ENCODE data around the gene NFX1. TPM values are rescaled to one million over a fixed set of nuclear protein-coding genes. Genes with fewer than 3 reads are reported as not detected.
"Not testable (repeated sequence)": the region's sequence is repeated elsewhere in the genome, so short reads cannot be mapped to it uniquely, and the experiment has no call there.

The NFX1 gene
- total and polyA plus RNA-seq, 4 experiments from 2014 or later = 21.2 to 64.7 (median 54.3) TPM

DNA sequence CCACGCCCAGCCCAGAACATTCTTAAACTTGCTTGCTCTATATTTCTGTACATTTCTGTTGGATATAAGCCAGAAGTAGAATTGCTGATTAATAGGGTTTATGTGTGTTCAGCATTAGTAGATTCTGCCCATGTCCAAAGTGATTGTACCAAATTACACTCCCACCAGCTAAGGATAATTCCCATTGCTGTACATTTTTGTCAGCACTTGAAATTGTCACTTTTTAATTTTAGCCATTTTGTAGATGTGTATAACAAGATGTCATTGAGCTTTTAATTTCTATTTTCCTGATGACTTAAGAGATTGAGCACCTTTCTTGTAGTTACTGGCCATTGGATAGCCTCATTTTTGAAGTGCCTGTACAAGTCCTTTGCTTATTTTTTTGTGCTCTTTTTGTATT is 65.6 kb downstream of the NFX1 start:
- Mint-ChIP-seq H3K4me3 (no peak overlapping the region), H3K27me3 (no peaks in the 10 kb centered on the region), H3K27ac (no peak overlapping the region), H3K36me3 (peaks cover 35 to 51% of the 10 kb centered on the region in 2 donors), H3K9me3 (no peaks in the 10 kb centered on the region), H3K4me1 (peaks cover 0 to 3% (median 0%) of the 10 kb centered on the region in 4 donors)
- no peak overlapping the region for H3K27ac ChIP-seq (ENCODE audit: low read depth, low read length)
- intact Hi-C loops (cut with micrococcal nuclease) = no loop called here
- H3K9me3 ChIP-seq (ENCODE audit: control insufficient read depth in 1 of 2, low read length in 2 of 2) = no peaks in the 10 kb centered on the region
- H3K4me1 ChIP-seq (ENCODE audit: insufficient read depth, low read length) = no peaks in the 10 kb centered on the region
- POLR2A ChIA-PET (ENCODE audit: partially characterized antibody) = no interaction called here
- no peak for DNase-seq
- H3K36me3 ChIP-seq (ENCODE audit: insufficient read depth, low read length) = no peaks in the 10 kb centered on the region
- no peak overlapping the region for H3K4me3 ChIP-seq (ENCODE audit: low read length in 2 of 2)
- no peaks in the 10 kb centered on the region for H3K27me3 ChIP-seq (ENCODE audit: insufficient read depth, low read length)
- CTCF ChIA-PET (ENCODE audit: partially characterized antibody) = no interaction called here

DNA sequence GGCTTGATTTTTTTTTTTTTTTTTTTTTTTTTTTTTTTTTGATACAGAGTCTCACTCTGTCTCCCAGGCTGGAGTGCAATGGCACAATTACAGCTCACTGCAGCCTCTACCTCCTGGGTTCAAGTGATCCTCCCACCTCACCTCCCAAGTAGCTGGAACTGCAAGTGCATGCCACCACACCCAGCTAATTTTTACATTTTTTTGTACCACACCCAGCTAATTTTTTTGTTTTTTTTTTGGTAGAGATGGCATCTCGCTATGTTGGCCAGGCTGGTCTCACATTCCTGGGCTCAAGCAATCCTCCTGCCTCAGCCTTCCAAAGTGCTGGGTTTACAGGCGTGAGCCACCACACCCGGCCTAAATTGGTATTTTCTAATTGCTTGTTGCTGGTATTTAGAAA is 68.3 kb downstream of the NFX1 start:
- intact Hi-C loops (cut with micrococcal nuclease); POLR2A ChIA-PET (ENCODE audit: partially characterized antibody); H3K27ac Mint-ChIP-seq; H3K4me3 Mint-ChIP-seq; H3K27me3 Mint-ChIP-seq; H3K27ac ChIP-seq (ENCODE audit: low read depth, low read length); H3K9me3 ChIP-seq (ENCODE audit: control insufficient read depth in 1 of 2, low read length in 2 of 2); H3K9me3 Mint-ChIP-seq; H3K4me3 ChIP-seq (ENCODE audit: low read length in 2 of 2); H3K27me3 ChIP-seq (ENCODE audit: insufficient read depth, low read length); H3K36me3 ChIP-seq (ENCODE audit: insufficient read depth, low read length); H3K4me1 ChIP-seq (ENCODE audit: insufficient read depth, low read length); H3K4me1 Mint-ChIP-seq; DNase-seq: not testable (repeated sequence)
- CTCF ChIA-PET (ENCODE audit: partially characterized antibody) = interaction anchor here (1.3 kb wide), 1 partner anchor 16 kb away, joined by 4 read pairs; no protein-coding TSS in a partner anchor
- peaks cover 41 to 44% of the 10 kb centered on the region in 2 donors for H3K36me3 Mint-ChIP-seq

DNA sequence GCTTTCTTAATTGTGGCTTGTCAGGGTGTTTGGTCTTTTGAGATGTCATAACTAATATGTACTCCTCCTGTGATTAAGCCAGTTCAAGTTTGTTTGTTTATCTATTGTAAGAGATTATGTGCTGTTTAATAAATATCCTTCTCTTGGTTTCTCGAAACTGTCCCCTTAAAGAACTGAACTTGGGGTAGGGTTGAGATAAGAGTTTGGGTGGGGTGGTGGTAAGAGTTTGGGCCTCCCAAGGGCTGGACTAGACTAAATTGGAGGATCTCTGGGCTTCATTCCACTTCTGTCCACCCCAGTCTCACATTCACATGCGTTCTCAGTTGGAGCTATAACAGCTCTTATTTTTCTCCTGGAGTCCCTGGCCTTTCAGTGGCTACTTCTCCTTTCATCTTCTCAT is 73.8 kb downstream of the NFX1 start:
- Mint-ChIP-seq H3K9me3 (no peaks in the 10 kb centered on the region), H3K36me3 (peaks cover 39 to 57% of the 10 kb centered on the region in 2 donors), H3K27ac (peak overlapping the region in 2 of 7 donors; percentile 9 to 51), H3K4me3 (no peak overlapping the region), H3K27me3 (no peaks in the 10 kb centered on the region), H3K4me1 (no peaks in the 10 kb centered on the region)
- intact Hi-C loops (cut with micrococcal nuclease) = no loop called here
- no peaks in the 10 kb centered on the region for H3K27me3 ChIP-seq (ENCODE audit: insufficient read depth, low read length)
- CTCF ChIA-PET (ENCODE audit: partially characterized antibody) = interaction anchor here (2.8 kb wide), 1 partner anchor 10 kb away, joined by 20 read pairs; no protein-coding TSS in a partner anchor
- H3K36me3 ChIP-seq (ENCODE audit: insufficient read depth, low read length) = peaks cover 40% of the 10 kb centered on the region
- POLR2A ChIA-PET (ENCODE audit: partially characterized antibody) = no interaction called here
- no peaks in the 10 kb centered on the region for H3K9me3 ChIP-seq (ENCODE audit: control insufficient read depth in 1 of 2, low read length in 2 of 2)
- no peak for DNase-seq
- no peak overlapping the region for H3K4me3 ChIP-seq (ENCODE audit: low read length in 2 of 2)
- H3K4me1 ChIP-seq (ENCODE audit: insufficient read depth, low read length) = no peaks in the 10 kb centered on the region
- no peak overlapping the region for H3K27ac ChIP-seq (ENCODE audit: low read depth, low read length)

DNA sequence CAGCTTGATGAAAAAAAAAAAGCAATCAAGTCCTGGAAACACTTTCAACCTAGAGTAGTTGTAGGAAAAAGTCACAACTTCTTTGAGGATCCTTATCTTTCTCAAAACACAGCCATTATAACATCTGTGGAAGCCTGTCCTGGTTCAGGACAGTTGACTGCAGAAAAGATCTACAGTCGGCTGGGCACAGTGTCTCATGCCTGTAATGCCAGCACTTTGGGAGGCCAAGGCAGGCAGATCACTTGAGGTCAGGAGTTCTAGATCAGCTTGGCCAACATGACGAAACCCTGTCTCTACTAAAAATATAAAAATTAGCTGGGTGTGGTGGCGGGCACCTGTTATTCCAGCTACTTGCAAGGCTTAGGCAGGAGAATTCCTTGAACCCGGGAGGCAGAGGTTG is 74.5 kb downstream of the NFX1 start:
- H3K36me3 ChIP-seq (ENCODE audit: insufficient read depth, low read length) = peaks cover 41% of the 10 kb centered on the region
- H3K27ac Mint-ChIP-seq; intact Hi-C loops (cut with micrococcal nuclease); H3K4me1 ChIP-seq (ENCODE audit: insufficient read depth, low read length); H3K9me3 Mint-ChIP-seq; H3K27me3 Mint-ChIP-seq; H3K4me3 ChIP-seq (ENCODE audit: low read length in 2 of 2); H3K27ac ChIP-seq (ENCODE audit: low read depth, low read length); H3K4me3 Mint-ChIP-seq; H3K4me1 Mint-ChIP-seq; DNase-seq; H3K9me3 ChIP-seq (ENCODE audit: control insufficient read depth in 1 of 2, low read length in 2 of 2); H3K27me3 ChIP-seq (ENCODE audit: insufficient read depth, low read length): not testable (repeated sequence)
- H3K36me3 Mint-ChIP-seq = peaks cover 43 to 61% of the 10 kb centered on the region in 2 donors
- ChIA-PET CTCF (ENCODE audit: partially characterized antibody) (interaction anchor here (0.9 to 2.8 kb wide), 2 partner anchors 10 to 88 kb away, joined by 4 to 20 read pairs; no protein-coding TSS in a partner anchor), POLR2A (ENCODE audit: partially characterized antibody) (interaction anchor here (1.2 kb wide), 1 partner anchor 75 kb away, joined by 3 read pairs; the partner anchor contains the start of gene NFX1)

DNA sequence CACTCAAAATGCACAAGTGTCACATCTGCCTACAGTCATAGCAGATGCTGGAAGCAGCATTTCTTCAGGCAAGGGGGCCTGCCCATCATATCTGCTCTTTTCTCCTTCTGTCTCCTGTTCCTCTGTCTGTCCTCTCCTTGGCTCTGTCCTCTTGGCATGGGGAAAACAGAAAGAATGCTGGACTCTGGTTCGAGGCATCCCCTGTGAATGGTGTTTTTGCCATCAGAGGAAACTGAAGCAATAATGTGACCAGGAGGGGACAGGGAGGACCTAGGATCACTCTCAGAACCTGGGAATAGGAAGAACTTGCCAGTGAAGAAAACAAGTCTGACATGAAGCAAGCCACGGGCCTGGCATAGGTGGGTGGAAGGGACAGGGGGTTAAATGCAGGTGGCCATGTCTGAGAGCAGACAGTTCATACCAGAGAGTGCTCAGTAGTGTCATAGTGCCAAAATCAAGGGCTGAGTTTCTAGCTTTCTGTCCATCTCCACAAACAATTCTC is 76.7 kb downstream of the NFX1 start:
- ChIA-PET CTCF (ENCODE audit: partially characterized antibody) (interaction anchor here (2.8 kb wide), 1 partner anchor 7 kb away, joined by 20 read pairs; no protein-coding TSS in a partner anchor), POLR2A (ENCODE audit: partially characterized antibody) (no interaction called here)
- no peak overlapping the region for H3K4me3 Mint-ChIP-seq
- no peaks in the 10 kb centered on the region for H3K4me1 Mint-ChIP-seq
- H3K9me3 Mint-ChIP-seq = no peaks in the 10 kb centered on the region
- peaks cover 46 to 76% of the 10 kb centered on the region in 2 donors for H3K36me3 Mint-ChIP-seq
- no peaks in the 10 kb centered on the region for H3K27me3 Mint-ChIP-seq
- Histone ChIP-seq H3K4me3 (ENCODE audit: low read length in 2 of 2) (no peak overlapping the region), H3K36me3 (ENCODE audit: insufficient read depth, low read length) (peaks cover 51% of the 10 kb centered on the region), H3K27me3 (ENCODE audit: insufficient read depth, low read length) (no peaks in the 10 kb centered on the region), H3K9me3 (ENCODE audit: control insufficient read depth in 1 of 2, low read length in 2 of 2) (no peaks in the 10 kb centered on the region), H3K4me1 (ENCODE audit: insufficient read depth, low read length) (no peaks in the 10 kb centered on the region), H3K27ac (ENCODE audit: low read depth, low read length) (no peak overlapping the region)
- peak overlapping the region in 3 of 7 donors; percentile 16 to 59 (median 52) for H3K27ac Mint-ChIP-seq
- intact Hi-C loops (cut with micrococcal nuclease) = no loop called here
- no peak for DNase-seq

DNA sequence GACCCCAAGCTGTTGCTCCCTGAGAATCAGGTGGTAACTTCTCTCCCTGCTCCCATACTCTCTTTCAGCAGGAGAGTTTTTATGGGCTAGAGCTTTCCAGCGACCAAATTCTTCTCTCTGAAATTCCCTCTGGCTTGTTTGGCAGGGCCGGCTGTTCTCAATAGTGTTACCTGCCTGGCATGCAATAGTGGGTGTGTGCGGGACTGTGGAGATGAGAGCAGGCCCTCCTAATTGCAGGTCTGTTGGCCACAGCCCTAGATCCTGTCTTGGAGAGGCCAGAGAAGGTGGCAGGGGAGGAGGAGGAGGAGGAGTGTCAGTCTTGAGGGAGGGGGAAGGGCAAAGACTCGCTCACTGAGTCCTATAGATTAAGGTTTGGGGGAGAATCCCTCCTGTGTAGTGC is 82.6 kb downstream of the NFX1 start:
- intact Hi-C loops (cut with micrococcal nuclease) = no loop called here
- Mint-ChIP-seq H3K4me3 (no peak overlapping the region), H3K4me1 (peaks cover 0 to 7% (median 5%) of the 10 kb centered on the region in 4 donors), H3K9me3 (no peaks in the 10 kb centered on the region), H3K36me3 (peaks cover 16 to 37% of the 10 kb centered on the region in 2 donors), H3K27me3 (no peaks in the 10 kb centered on the region), H3K27ac (peak overlapping the region in 1 of 7 donors; percentile 46)
- Histone ChIP-seq H3K9me3 (ENCODE audit: control insufficient read depth in 1 of 2, low read length in 2 of 2) (no peaks in the 10 kb centered on the region), H3K4me3 (ENCODE audit: low read length in 2 of 2) (no peak overlapping the region), H3K36me3 (ENCODE audit: insufficient read depth, low read length) (peaks cover 11% of the 10 kb centered on the region), H3K27ac (ENCODE audit: low read depth, low read length) (no peak overlapping the region), H3K4me1 (ENCODE audit: insufficient read depth, low read length) (peaks cover 3% of the 10 kb centered on the region), H3K27me3 (ENCODE audit: insufficient read depth, low read length) (no peaks in the 10 kb centered on the region)
- no peak for DNase-seq
- ChIA-PET CTCF (ENCODE audit: partially characterized antibody) (interaction anchor here (1.0 to 7.2 kb wide), 15 partner anchors 7 to 248 kb away, joined by 3 to 120 read pairs (median 16); partner anchors contain the start of genes AQP3 and NOL6), POLR2A (ENCODE audit: partially characterized antibody) (interaction anchor here (3.2 kb wide), 1 partner anchor 94 kb away, joined by 11 read pairs; no protein-coding TSS in a partner anchor)

DNA sequence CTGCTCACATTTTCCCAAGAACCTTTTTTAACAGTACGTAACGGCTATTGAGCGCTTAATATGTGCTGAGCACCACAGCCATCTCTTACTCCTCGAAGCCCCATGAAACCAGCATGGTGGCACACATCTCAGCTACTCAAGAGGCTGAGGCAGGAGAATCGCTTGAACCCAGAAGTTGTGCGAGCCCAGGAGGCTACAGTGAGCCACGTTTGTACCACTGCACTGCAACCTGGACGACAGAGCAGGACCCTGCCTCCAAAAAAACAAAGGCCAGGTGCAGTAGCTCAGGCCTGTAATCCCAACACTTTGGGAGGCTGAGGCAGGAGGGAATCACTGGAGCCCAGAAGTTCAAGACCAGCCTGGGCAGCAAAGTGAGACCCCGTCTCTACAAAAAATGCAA is 83.9 kb downstream of the NFX1 start:
- peaks cover 0 to 7% (median 5%) of the 10 kb centered on the region in 4 donors for H3K4me1 Mint-ChIP-seq
- no peak overlapping the region for H3K27ac ChIP-seq (ENCODE audit: low read depth, low read length)
- no peaks in the 10 kb centered on the region for H3K27me3 Mint-ChIP-seq
- peak overlapping the region in 3 of 7 donors; percentile 29 to 69 (median 68) for H3K27ac Mint-ChIP-seq
- no peak overlapping the region for H3K4me3 Mint-ChIP-seq
- peaks cover 11% of the 10 kb centered on the region for H3K36me3 ChIP-seq (ENCODE audit: insufficient read depth, low read length)
- DNase-seq = no peak
- ChIA-PET CTCF (ENCODE audit: partially characterized antibody) (interaction anchor here (0.8 to 7.2 kb wide), 28 partner anchors 8 to 342 kb away, joined by 3 to 120 read pairs (median 6); partner anchors contain the start of genes ANKRD18B, AQP3, NFX1 and NOL6), POLR2A (ENCODE audit: partially characterized antibody) (interaction anchor here (0.8 to 3.2 kb wide), 7 partner anchors 41 to 100 kb away, joined by 3 to 13 read pairs (median 4); partner anchors contain the start of genes AQP3 and NOL6)
- H3K9me3 Mint-ChIP-seq = no peaks in the 10 kb centered on the region
- intact Hi-C loops (cut with micrococcal nuclease) = loop anchor here (2.0 kb wide), 1 partner anchor 73 kb away; the partner anchor contains the start of gene AQP3
- no peaks in the 10 kb centered on the region for H3K27me3 ChIP-seq (ENCODE audit: insufficient read depth, low read length)
- no peak overlapping the region for H3K4me3 ChIP-seq (ENCODE audit: low read length in 2 of 2)
- H3K36me3 Mint-ChIP-seq = peaks cover 12 to 32% of the 10 kb centered on the region in 2 donors
- peaks cover 3% of the 10 kb centered on the region for H3K4me1 ChIP-seq (ENCODE audit: insufficient read depth, low read length)
- H3K9me3 ChIP-seq (ENCODE audit: control insufficient read depth in 1 of 2, low read length in 2 of 2) = no peaks in the 10 kb centered on the region

Data from CD4-positive, alpha-beta memory T cell (primary cell).